Measurements from ENCODE around the gene ADCY9. TPM values are rescaled to one million over a fixed set of nuclear protein-coding genes. Genes with fewer than 3 reads are reported as not detected.

The ADCY9 gene
- total and polyA plus RNA-seq, 2 donors (not counting 1 experiment from before 2014, with no cell fraction given): 1.7 to 2.1 TPM

- Histone ChIP-seq H3K79me2 (ENCODE audit: control insufficient read depth, insufficient read depth, low read length) (no peaks in the 10 kb centered on the region), H3K4me1 (ENCODE audit: control insufficient read depth in 2 of 2, insufficient read depth in 2 of 2, low read length in 2 of 2) (no peaks in the 10 kb centered on the region), H3K27me3 (replicated peaks in 1 of 4; ENCODE audit: control extremely low read depth in 1 of 4, control insufficient read depth in 3 of 4, insufficient read depth in 4 of 4, low read length in 3 of 4) (no peaks in the 10 kb centered on the region), H3K4me2 (replicated peaks; ENCODE audit: low read depth, low read length, poor library complexity, severe bottlenecking) (no peak overlapping the region), H2AFZ (ENCODE audit: insufficient read depth, low read depth, low read length, poor library complexity, severe bottlenecking) (no peak overlapping the region), H3K4me3 (ENCODE audit: control extremely low read depth in 1 of 5, extremely low read depth in 1 of 5, insufficient read depth in 1 of 5, low read depth in 2 of 5, low read length in 4 of 5) (no peak overlapping the region), H3K9ac (ENCODE audit: low read length) (no peak overlapping the region), H4K20me1 (ENCODE audit: control insufficient read depth, insufficient read depth, low read length, poor library complexity, severe bottlenecking) (no peaks in the 10 kb centered on the region), H3K36me3 (replicated peaks in 1 of 2; ENCODE audit: control extremely low read depth in 1 of 2, control insufficient read depth in 1 of 2, extremely low read depth in 1 of 2, insufficient read depth in 2 of 2, low read length in 1 of 2) (no peaks in the 10 kb centered on the region), H3K27ac (ENCODE audit: low read length in 2 of 2) (no peak overlapping the region), H3K9me3 (ENCODE audit: control extremely low read depth in 1 of 3, control insufficient read depth in 2 of 3, insufficient read depth in 1 of 3, low read length in 2 of 3) (no peaks in the 10 kb centered on the region)
- no peaks in the 10 kb centered on the region for H3K4me1 Mint-ChIP-seq
- ATAC-seq (ENCODE audit: low read depth) (no peak), DNase-seq (no peak)
- H3K4me3 Mint-ChIP-seq: no peak overlapping the region
- no peaks in the 10 kb centered on the region for H3K9me3 Mint-ChIP-seq (ENCODE audit: insufficient read depth)
- intact Hi-C loops (cut with micrococcal nuclease): no loop called here
- no peaks in the 10 kb centered on the region for H3K27me3 Mint-ChIP-seq
- CTCF ChIA-PET: interaction anchor here (1.5 kb wide), 1 partner anchor 21 kb away, joined by 4 read pairs; no protein-coding TSS in a partner anchor
- 93% methylated on average over 5 of the region's 7 CpGs for WGBS (ENCODE audit: insufficient coverage)
- no peak for TF ChIP-seq CTCF (IDR thresholded peaks at IDR 0.05)
- TF ChIP-seq EZH2 (IDR thresholded peaks at IDR 0.05; ENCODE audit: borderline replicate concordance, insufficient read depth, low read depth, low read length, poor library complexity, severe bottlenecking): no peak
- POLR2A ChIA-PET: no interaction called here
- no peak overlapping the region for H3K27ac Mint-ChIP-seq
Observed at GRCh38 chr16:4004206-4004605, 112.0 kb downstream of the ADCY9 start.

- Mint-ChIP-seq H3K9me3 (ENCODE audit: insufficient read depth) (no peaks in the 10 kb centered on the region), H3K27ac (no peak overlapping the region), H3K4me3 (no peak overlapping the region), H3K4me1 (no peaks in the 10 kb centered on the region), H3K27me3 (no peaks in the 10 kb centered on the region)
- POLR2A ChIA-PET: no interaction called here
- ATAC-seq (ENCODE audit: low read depth): no peak
- Histone ChIP-seq H3K4me2 (replicated peaks; ENCODE audit: low read depth, low read length, poor library complexity, severe bottlenecking) (no peak overlapping the region), H4K20me1 (ENCODE audit: control insufficient read depth, insufficient read depth, low read length, poor library complexity, severe bottlenecking) (no peaks in the 10 kb centered on the region), H2AFZ (ENCODE audit: insufficient read depth, low read depth, low read length, poor library complexity, severe bottlenecking) (no peak overlapping the region), H3K79me2 (ENCODE audit: control insufficient read depth, insufficient read depth, low read length) (no peaks in the 10 kb centered on the region), H3K36me3 (replicated peaks in 1 of 2; ENCODE audit: control extremely low read depth in 1 of 2, control insufficient read depth in 1 of 2, extremely low read depth in 1 of 2, insufficient read depth in 2 of 2, low read length in 1 of 2) (no peaks in the 10 kb centered on the region), H3K27me3 (replicated peaks in 1 of 4; ENCODE audit: control extremely low read depth in 1 of 4, control insufficient read depth in 3 of 4, insufficient read depth in 4 of 4, low read length in 3 of 4) (no peaks in the 10 kb centered on the region), H3K9ac (ENCODE audit: low read length) (no peak overlapping the region), H3K4me1 (ENCODE audit: control insufficient read depth in 2 of 2, insufficient read depth in 2 of 2, low read length in 2 of 2) (no peaks in the 10 kb centered on the region), H3K27ac (ENCODE audit: low read length in 2 of 2) (no peak overlapping the region), H3K9me3 (ENCODE audit: control extremely low read depth in 1 of 3, control insufficient read depth in 2 of 3, insufficient read depth in 1 of 3, low read length in 2 of 3) (no peaks in the 10 kb centered on the region), H3K4me3 (ENCODE audit: control extremely low read depth in 1 of 5, extremely low read depth in 1 of 5, insufficient read depth in 1 of 5, low read depth in 2 of 5, low read length in 4 of 5) (no peak overlapping the region)
- CTCF ChIA-PET: no interaction called here
- intact Hi-C loops (cut with micrococcal nuclease): no loop called here
- 96% methylated on average over 11 of the region's 11 CpGs for WGBS (ENCODE audit: insufficient coverage)
- no peak for DNase-seq
- TF ChIP-seq EZH2 (IDR thresholded peaks at IDR 0.05; ENCODE audit: borderline replicate concordance, insufficient read depth, low read depth, low read length, poor library complexity, severe bottlenecking): no peak
- no peak for TF ChIP-seq CTCF (IDR thresholded peaks at IDR 0.05)
Observed at GRCh38 chr16:4003576-4003975, 112.7 kb downstream of the ADCY9 start.

Measured in B cell (primary cell).